Panc1 (cell line): Measurements from ENCODE around the gene ITPRID2. TPM values are rescaled to one million over a fixed set of nuclear protein-coding genes. Genes with fewer than 3 reads are reported as not detected.

Experiments
- ATAC-seq: fragments of 200-7000 bp; cut with Tn5 transposase; 2 replicates; pipeline ENCODE4 v1.9.1; 2020; ENCODE audit warnings: mild to moderate bottlenecking, moderate library complexity
- BruUV-seq: library from RNA; stranded (reverse); fragments of 400-500 nt; replicated peaks from 2 replicates; lab custom pipeline; 2021; lab: Mats Ljungman, UMichigan
- CTCF ChIA-PET: fragments of 300-600 bp; sonication (Branson Sonifier 250); formaldehyde crosslinking; loops from one replicate; lab custom pipeline; 2022; ENCODE audit warnings: antibody characterized with exemption; lab: Charles Lee
- POLR2A ChIA-PET: fragments of 300-600 bp; sonication (Branson Sonifier 250); formaldehyde crosslinking; loops from one replicate; lab custom pipeline; 2022; ENCODE audit warnings: antibody characterized with exemption; lab: Charles Lee
- DNase-seq: peaks from one replicate; pipeline ENCODE4 v3.0.0-alpha.2; 2010; ENCODE audit warnings: low read depth, low spot score
- H3K27ac ChIP-seq: 2 replicates; pipeline ENCODE4 v1.5.1; 2011; ENCODE audit warnings: mild to moderate bottlenecking, low read length, inconsistent platforms
- H3K27me3 ChIP-seq: fragments of 200-500 bp; sonication (Bioruptor generic); 2 replicates; pipeline ENCODE4 v1.6.0; 2014; ENCODE audit warnings: low read length, inconsistent platforms; ENCODE audit not compliant: control insufficient read depth, insufficient read depth
- H3K36me3 ChIP-seq: fragments of 200-500 bp; sonication (Bioruptor generic); 2 replicates; pipeline ENCODE4 v1.5.1; 2014; ENCODE audit warnings: inconsistent platforms, mild to moderate bottlenecking, low read length, moderate library complexity; ENCODE audit not compliant: control insufficient read depth, insufficient read depth
- H3K4me1 ChIP-seq: 2 replicates; pipeline ENCODE4 v1.5.1; 2011; ENCODE audit warnings: inconsistent platforms, mild to moderate bottlenecking, low read length, moderate library complexity; ENCODE audit not compliant: control insufficient read depth, insufficient read depth
- H3K4me3 ChIP-seq, 2 experiments: 2 replicates each; pipeline ENCODE4 v1.5.1; 2011 to 2012; ENCODE audit warnings: low read depth in 2 of 2, low read length in 2 of 2, mild to moderate bottlenecking in 2 of 2, inconsistent platforms in 1 of 2, moderate library complexity in 1 of 2
- H3K9me3 ChIP-seq: fragments of 200-500 bp; sonication (Bioruptor generic); 2 replicates; pipeline ENCODE4 v1.5.1; 2014; ENCODE audit warnings: low read depth, mild to moderate bottlenecking, inconsistent platforms, low read length, moderate library complexity; ENCODE audit not compliant: control insufficient read depth, insufficient read depth
- CTCF ChIP-seq: fragments of 450-650 bp; IDR thresholded peaks from 2 replicates; pipeline ENCODE4 v1.5.1; 2017; ENCODE audit warnings: mild to moderate bottlenecking
- POLR2AphosphoS5 ChIP-seq: IDR thresholded peaks from 2 replicates; pipeline ENCODE4 v1.6.1; 2012; ENCODE audit warnings: mild to moderate bottlenecking, low read depth, low read length, moderate library complexity
- REST ChIP-seq, 2 experiments: IDR thresholded peaks; 2 replicates each; pipeline ENCODE4 v1.6.1; 2011 to 2012; ENCODE audit warnings: low read depth in 2 of 2, control low read depth in 1 of 2, low read length in 1 of 2, mild to moderate bottlenecking in 1 of 2, moderate library complexity in 1 of 2; ENCODE audit not compliant: insufficient read depth in 1 of 2
- SIN3A ChIP-seq: IDR thresholded peaks from 2 replicates; pipeline ENCODE4 v1.6.1; 2012; ENCODE audit warnings: low read depth, mild to moderate bottlenecking, low read length, moderate library complexity, borderline replicate concordance; ENCODE audit not compliant: insufficient read depth
- TCF7L2 ChIP-seq: IDR thresholded peaks from 2 replicates; pipeline ENCODE4 v1.6.1; 2011; ENCODE audit warnings: mild to moderate bottlenecking, low read depth, low read length, inconsistent platforms
- in situ Hi-C: cut with HindIII; loops from 2 replicates; pipeline ENCODE4 v1.10.0; 2016; ENCODE audit warnings: low sequenced_read_pairs, low pct_unique_long_range_greater_than_20kb
- intact Hi-C: fragments of 100-400 bp; cut with micrococcal nuclease; formaldehyde crosslinking; loops from one replicate; pipeline ENCODE4 v1.10.0; 2022; ENCODE audit not compliant: unreplicated experiment
- total RNA-seq: library from RNA; stranded (reverse); gene quantifications from one replicate; pipeline ENCODE4 v1.2.1, GENCODE V29; 2021; ENCODE audit not compliant: unreplicated experiment

Gene ITPRID2
- total RNA-seq, 1 experiment from 2014 or later, result 261 TPM

GRCh38 chr2:181847198-181847556, 44.4 kb upstream of the ITPRID2 start:
- ATAC-seq (no peak), DNase-seq (no peak)
- TF ChIP-seq TCF7L2 (0 out of 2 replicates have a peak, but pooled peaks have one; percentile 46), REST (IDR thresholded peaks at IDR 0.05; ENCODE audit: insufficient read depth in 1 of 2, low read depth in 2 of 2, low read length in 1 of 2) (no peak)
- intact Hi-C loops, result no loop called here
- peak overlapping the region; percentile 12; the same call in 1 of the 2 replicates for H3K27ac ChIP-seq
- H3K27me3 ChIP-seq, result no peaks in the 10 kb centered on the region
- H3K4me3 ChIP-seq, result no peak overlapping the region
- no peaks in the 10 kb centered on the region for H3K4me1 ChIP-seq
- ChIA-PET CTCF (no interaction called here), POLR2A (no interaction called here)
- in situ Hi-C loops, result no loop called here
- no TSS peak for BruUV-seq
- no peaks in the 10 kb centered on the region for H3K9me3 ChIP-seq
- H3K36me3 ChIP-seq, result no peaks in the 10 kb centered on the region

- TF ChIP-seq REST (IDR thresholded peaks at IDR 0.05; ENCODE audit: insufficient read depth in 1 of 2, low read depth in 2 of 2, low read length in 1 of 2), result no peak
- TF ChIP-seq TCF7L2, result no peak
- no peak for TF ChIP-seq CTCF
- no peak for TF ChIP-seq POLR2AphosphoS5
- TF ChIP-seq SIN3A, result no peak
- no peak overlapping the region for H3K4me3 ChIP-seq
- no peaks in the 10 kb centered on the region for H3K36me3 ChIP-seq
- H3K9me3 ChIP-seq, result no peaks in the 10 kb centered on the region
- intact Hi-C loops, result no loop called here
- H3K27me3 ChIP-seq, result no peaks in the 10 kb centered on the region
- ChIA-PET POLR2A (no interaction called here), CTCF (no interaction called here)
- DNase-seq (no peak), ATAC-seq (no peak)
- BruUV-seq, result no TSS peak
- in situ Hi-C loops, result no loop called here
- no peak overlapping the region for H3K27ac ChIP-seq
- H3K4me1 ChIP-seq, result no peaks in the 10 kb centered on the region
Measured at GRCh38 chr2:181847702-181848101, 43.8 kb upstream of the ITPRID2 start.
